SK-N-MC (cell line): Measurements from ENCODE around the gene SEC11C.
"Not testable (repeated sequence)": the region's sequence is repeated elsewhere in the genome, so short reads cannot be mapped to it uniquely, and the experiment has no call there.

ENCODE experiments used
- DNase-seq: peaks from one replicate; pipeline ENCODE4 v3.0.0-alpha.2; 2011; ENCODE audit warnings: low read depth, low spot score
- H3K27ac ChIP-seq: fragments of 200-600 bp; sonication (generic); 2 replicates; pipeline ENCODE4 v1.5.1; 2016; ENCODE audit warnings: mixed run types
- H3K36me3 ChIP-seq: fragments of 200-600 bp; sonication (generic); 2 replicates; pipeline ENCODE4 v1.6.1; 2017; ENCODE audit warnings: antibody characterized with exemption, low read length, mixed read lengths; ENCODE audit not compliant: insufficient read depth
- H3K4me3 ChIP-seq: fragments of 200-600 bp; sonication (generic); 2 replicates; pipeline ENCODE4 v1.5.1; 2016
- H3K9ac ChIP-seq: fragments of 200-600 bp; sonication (generic); 2 replicates; pipeline ENCODE4 v1.8.0; 2017; ENCODE audit warnings: mixed run types, mixed read lengths; ENCODE audit not compliant: insufficient read length
- H3K9me3 ChIP-seq: fragments of 200-600 bp; sonication (generic); 2 replicates; pipeline ENCODE4 v1.6.1; 2017; ENCODE audit warnings: low read depth, mild to moderate bottlenecking, antibody characterized with exemption, low read length, moderate library complexity, mixed read lengths
- EZH2 ChIP-seq: fragments of 200-600 bp; sonication (generic); IDR thresholded peaks from one replicate; pipeline ENCODE4 v1.6.1; 2017; ENCODE audit warnings: antibody characterized with exemption
- FOXP2 ChIP-seq: optimal IDR thresholded peaks from 2 replicates; pipeline ENCODE3; 2011; ENCODE audit warnings: mild to moderate bottlenecking, moderate library complexity; ENCODE audit not compliant: insufficient read depth; ENCODE audit errors: extremely low read length, control extremely low read depth
- POLR2AphosphoS5 ChIP-seq: IDR thresholded peaks from 2 replicates; pipeline ENCODE4 v1.6.1; 2012; ENCODE audit warnings: mild to moderate bottlenecking, low read depth, low read length, borderline replicate concordance

The SEC11C gene

DNA sequence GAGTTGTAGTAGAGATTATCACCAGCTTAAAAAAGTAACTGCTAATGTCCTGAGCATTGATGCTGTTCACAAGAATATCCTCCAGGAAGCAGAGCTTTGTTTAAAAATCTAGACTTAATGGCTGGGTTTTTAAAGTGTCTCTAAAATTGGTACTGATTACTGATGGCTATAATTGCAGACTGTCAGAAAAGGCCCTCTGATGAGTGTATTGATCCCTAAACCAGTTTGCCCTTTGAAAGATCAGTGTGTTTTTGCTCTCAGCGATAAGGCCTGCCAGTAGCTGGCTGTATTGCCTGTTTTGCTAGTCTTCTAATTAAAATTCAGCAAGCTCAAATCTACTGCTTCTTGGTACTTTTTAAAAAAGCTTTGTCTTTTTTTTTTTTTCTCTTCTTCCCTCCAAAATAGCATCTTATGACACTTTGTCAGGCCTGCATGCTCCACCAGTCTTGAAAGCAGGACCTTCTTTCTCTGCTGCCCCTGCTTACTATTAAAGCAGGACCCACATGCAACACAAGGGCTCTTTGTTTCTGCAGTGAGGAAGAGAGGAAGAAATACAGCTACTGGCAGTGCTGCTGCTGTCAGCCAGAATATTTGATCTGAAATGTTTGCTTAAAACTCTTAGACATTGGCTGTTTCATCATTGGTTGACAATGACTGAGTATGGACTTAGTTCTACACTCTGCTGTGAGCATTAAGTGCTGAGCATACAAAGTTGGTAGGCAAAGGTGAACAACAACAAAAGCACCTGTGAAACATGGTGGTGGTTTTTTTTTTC lies 1.8 kb downstream of the SEC11C start:
- no peaks in the 10 kb centered on the region for H3K9me3 ChIP-seq
- no peak overlapping the region for H3K27ac ChIP-seq
- peak overlapping the region; percentile 59 for H3K9ac ChIP-seq
- peak overlapping the region; percentile 83 for H3K4me3 ChIP-seq
- TF ChIP-seq EZH2: no peak
- no peak for TF ChIP-seq POLR2AphosphoS5
- no peak for TF ChIP-seq FOXP2
- no peak for DNase-seq
- no peaks in the 10 kb centered on the region for H3K36me3 ChIP-seq

GRCh38 chr18:59142274-59142673 lies 2.6 kb downstream of the SEC11C start:
- peak overlapping the region; percentile 12; the same call in 1 of the 2 replicates for H3K27ac ChIP-seq
- H3K4me3 ChIP-seq: peak overlapping the region; percentile 83
- no peak for TF ChIP-seq FOXP2
- TF ChIP-seq EZH2: no peak
- TF ChIP-seq POLR2AphosphoS5: no peak
- H3K9me3 ChIP-seq: no peaks in the 10 kb centered on the region
- no peaks in the 10 kb centered on the region for H3K36me3 ChIP-seq
- DNase-seq: no peak
- H3K9ac ChIP-seq: peak overlapping the region; percentile 59

- Histone ChIP-seq H3K4me3 (peak overlapping the region; percentile 83), H3K9ac (peak overlapping the region; percentile 59)
- H3K9me3 ChIP-seq, DNase-seq, H3K36me3 ChIP-seq, H3K27ac ChIP-seq: not testable (repeated sequence)
Observed at GRCh38 chr18:59142800-59143416, 3.2 kb downstream of the SEC11C start.

GRCh38 chr18:59143441-59143840 lies 3.8 kb downstream of the SEC11C start:
- no peak for DNase-seq
- Histone ChIP-seq H3K9me3 (no peaks in the 10 kb centered on the region), H3K9ac (no peak overlapping the region), H3K27ac (no peak overlapping the region), H3K4me3 (no peak overlapping the region), H3K36me3 (no peaks in the 10 kb centered on the region)
- no peak for TF ChIP-seq FOXP2
- no peak for TF ChIP-seq POLR2AphosphoS5
- TF ChIP-seq EZH2: no peak

- Histone ChIP-seq H3K36me3 (no peaks in the 10 kb centered on the region), H3K9ac (no peak overlapping the region), H3K4me3 (no peak overlapping the region), H3K27ac (no peak overlapping the region), H3K9me3 (no peaks in the 10 kb centered on the region)
- TF ChIP-seq EZH2 (no peak), POLR2AphosphoS5 (no peak), FOXP2 (no peak)
- no peak for DNase-seq
Observed at GRCh38 chr18:59144483-59144882, 4.8 kb downstream of the SEC11C start.

DNA sequence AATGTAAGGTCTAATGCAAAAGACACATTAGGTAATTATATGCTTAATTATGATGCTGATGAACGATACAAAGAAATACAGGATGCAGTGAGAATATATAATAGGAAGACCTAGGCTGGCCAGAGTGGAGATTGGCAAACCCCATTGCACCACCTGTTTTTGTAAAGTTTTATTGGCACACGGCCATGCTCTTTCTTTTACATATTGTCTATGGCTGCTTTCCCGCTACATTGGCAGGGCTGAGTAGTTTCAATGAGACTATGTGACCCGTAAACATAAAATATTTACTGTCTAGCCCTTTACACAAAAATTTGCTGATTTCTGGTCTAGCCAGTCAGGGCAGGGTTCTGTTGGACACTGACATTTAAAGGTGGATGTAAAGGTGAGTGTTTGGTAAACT lies 5.4 kb downstream of the SEC11C start:
- Histone ChIP-seq H3K27ac (no peak overlapping the region), H3K9me3 (no peaks in the 10 kb centered on the region), H3K9ac (no peak overlapping the region), H3K36me3 (peaks cover 3% of the 10 kb centered on the region; the same call in 1 of the 2 replicates), H3K4me3 (no peak overlapping the region)
- DNase-seq: no peak
- TF ChIP-seq EZH2: no peak

GRCh38 chr18:59148192-59148591 lies 8.5 kb downstream of the SEC11C start:
- no peak overlapping the region for H3K27ac ChIP-seq
- DNase-seq: no peak

DNA sequence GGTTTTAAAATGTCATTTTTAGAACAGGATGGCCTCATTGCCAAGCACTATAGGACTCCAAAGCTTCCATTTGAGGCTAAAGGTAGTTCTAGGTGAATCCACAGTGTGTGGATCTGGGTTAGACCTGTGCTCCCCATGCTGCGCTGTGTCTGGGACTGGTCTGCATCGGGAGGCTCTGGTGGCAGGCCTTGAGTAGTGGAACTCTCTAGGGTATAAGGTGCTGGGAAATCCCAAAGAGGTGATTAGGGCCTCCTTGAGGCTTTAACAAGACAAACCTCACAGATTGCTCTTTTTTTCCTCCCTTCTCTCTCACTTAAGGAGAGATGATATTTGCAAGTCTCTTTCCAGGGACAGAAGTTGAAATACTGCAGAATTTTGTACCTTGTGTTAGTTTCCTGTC lies 9.3 kb downstream of the SEC11C start:
- Histone ChIP-seq H3K9me3 (no peaks in the 10 kb centered on the region), H3K36me3 (peaks cover 30% of the 10 kb centered on the region), H3K27ac (no peak overlapping the region), H3K4me3 (no peak overlapping the region), H3K9ac (no peak overlapping the region)
- TF ChIP-seq POLR2AphosphoS5: no peak
- TF ChIP-seq EZH2: no peak
- no peak for TF ChIP-seq FOXP2
- DNase-seq: no peak

More at GRCh38 chr18:59148192-59148591, 8.5 kb downstream of the SEC11C start:
- peaks cover 28% of the 10 kb centered on the region for H3K36me3 ChIP-seq
- H3K4me3 ChIP-seq: no peak overlapping the region
- H3K9me3 ChIP-seq: no peaks in the 10 kb centered on the region
- TF ChIP-seq FOXP2: no peak
- no peak for TF ChIP-seq POLR2AphosphoS5
- TF ChIP-seq EZH2: no peak
- H3K9ac ChIP-seq: no peak overlapping the region

GRCh38 chr18:59149416-59149815 lies 9.7 kb downstream of the SEC11C start:
- peaks cover 34% of the 10 kb centered on the region for H3K36me3 ChIP-seq
- no peak overlapping the region for H3K4me3 ChIP-seq
- no peak overlapping the region for H3K9ac ChIP-seq
- H3K27ac ChIP-seq: no peak overlapping the region
- H3K9me3 ChIP-seq: no peaks in the 10 kb centered on the region
- DNase-seq: no peak
- TF ChIP-seq FOXP2 (no peak), EZH2 (no peak), POLR2AphosphoS5 (no peak)
